Vagina (tissue), 2 donors: ENCODE measurements around the gene TCEAL3.

ENCODE experiments used
- CTCF ChIP-seq, 3 experiments: fragments of 450-650 bp in 2 of 3; fragments of 200-600 bp in 1 of 3; sonication (generic) in 1 of 3; IDR thresholded peaks; one replicate each; pipeline ENCODE4 v1.5.1; 2017 to 2019; ENCODE audit warnings: antibody characterized with exemption in 3 of 3, mild to moderate bottlenecking in 2 of 3, moderate library complexity in 2 of 3
- POLR2A ChIP-seq, 2 donors: fragments of 450-650 bp; IDR thresholded peaks; one replicate each; pipeline ENCODE4 v1.6.1; 2017; ENCODE audit warnings: antibody characterized with exemption in 2 of 2, mild to moderate bottlenecking in 2 of 2, moderate library complexity in 2 of 2
- POLR2AphosphoS5 ChIP-seq, 2 donors: sonication (generic); formaldehyde crosslinking; IDR thresholded peaks; one replicate each; pipeline ENCODE4 v1.9.0; 2017; ENCODE audit warnings: antibody characterized with exemption in 2 of 2, mild to moderate bottlenecking in 2 of 2, low read depth in 1 of 2; ENCODE audit not compliant: insufficient read depth in 1 of 2

GRCh38 chrX:103626855-103627254 is 19.1 kb downstream of the TCEAL3 start:
- TF ChIP-seq POLR2A (IDR thresholded peaks at IDR 0.05) (no peak), CTCF (IDR thresholded peaks at IDR 0.05) (no peak), POLR2AphosphoS5 (IDR thresholded peaks at IDR 0.05; ENCODE audit: insufficient read depth in 1 of 2, low read depth in 1 of 2) (no peak)
